Nucleus accumbens (tissue), 56 donors: ENCODE measurements around the gene ADAMTS7.
"Not testable (repeated sequence)": the region's sequence is repeated elsewhere in the genome, so short reads cannot be mapped to it uniquely, and the experiment has no call there.

Source experiments
- DNase-seq, 56 donors: peaks; one replicate each; lab custom pipeline; 2025; lab: John Stamatoyannopoulos, UW

The ADAMTS7 gene

GRCh38 chr15:78736286-78736685 lies 75.0 kb downstream of the ADAMTS7 start:
- not testable (repeated sequence) for DNase-seq

GRCh38 chr15:78734451-78735064 lies 76.7 kb downstream of the ADAMTS7 start:
- DNase-seq = no peak

GRCh38 chr15:78732634-78733033 lies 78.6 kb downstream of the ADAMTS7 start:
- DNase-seq = no peak

GRCh38 chr15:78730955-78731354 lies 80.3 kb downstream of the ADAMTS7 start:
- DNase-seq = no peak

GRCh38 chr15:78728427-78728826 lies 82.8 kb downstream of the ADAMTS7 start:
- DNase-seq = not testable (repeated sequence)

GRCh38 chr15:78727561-78727960 lies 83.7 kb downstream of the ADAMTS7 start:
- no peak for DNase-seq

GRCh38 chr15:78726870-78727551 lies 84.3 kb downstream of the ADAMTS7 start:
- peak in 1 of 56 donors; percentile 16 for DNase-seq

GRCh38 chr15:78719819-78720450 lies 91.3 kb downstream of the ADAMTS7 start:
- not testable (repeated sequence) for DNase-seq

- no peak for DNase-seq
Measured at GRCh38 chr15:78718837-78719236, 92.4 kb downstream of the ADAMTS7 start.

- no peak for DNase-seq
Measured at GRCh38 chr15:78717956-78718656, 93.2 kb downstream of the ADAMTS7 start.

GRCh38 chr15:78716651-78717050 lies 94.6 kb downstream of the ADAMTS7 start:
- DNase-seq = no peak

- DNase-seq = peak in 9 of 56 donors; percentile 14 to 50 (median 25)
Measured at GRCh38 chr15:78715930-78716329, 95.3 kb downstream of the ADAMTS7 start.

GRCh38 chr15:78715434-78715833 lies 95.8 kb downstream of the ADAMTS7 start:
- no peak for DNase-seq

- no peak for DNase-seq
Measured at GRCh38 chr15:78714890-78715289, 96.4 kb downstream of the ADAMTS7 start.

- no peak for DNase-seq
Measured at GRCh38 chr15:78712797-78713515, 98.3 kb downstream of the ADAMTS7 start.

GRCh38 chr15:78711638-78712037 lies 99.6 kb downstream of the ADAMTS7 start:
- DNase-seq = no peak

GRCh38 chr15:78709263-78709882 lies 101.9 kb downstream of the ADAMTS7 start:
- DNase-seq = peak in 47 of 56 donors; percentile 1 to 70 (median 26)
